NCI-H2196 (cell line): Measurements from ENCODE around the gene CHAF1A.

Source experiments
- DNase-seq: peaks from one replicate; lab custom pipeline; 2025; ENCODE audit not compliant: unreplicated experiment; lab: John Stamatoyannopoulos, UW

Gene CHAF1A

GRCh38 chr19:4376991-4377781 is 25.3 kb upstream of the CHAF1A start:
- DNase-seq = no peak

- DNase-seq = no peak
Observed at GRCh38 chr19:4378886-4379285, 23.6 kb upstream of the CHAF1A start.

GRCh38 chr19:4379383-4380253 is 22.8 kb upstream of the CHAF1A start:
- DNase-seq = peak; percentile 35

- DNase-seq = no peak
Observed at GRCh38 chr19:4380254-4380727, 22.1 kb upstream of the CHAF1A start.

GRCh38 chr19:4385291-4386040 is 17.0 kb upstream of the CHAF1A start:
- DNase-seq = no peak

GRCh38 chr19:4386041-4386782 is 16.2 kb upstream of the CHAF1A start:
- DNase-seq = no peak

- no peak for DNase-seq
Observed at GRCh38 chr19:4388337-4389063, 13.9 kb upstream of the CHAF1A start.

- DNase-seq = no peak
Observed at GRCh38 chr19:4389064-4389375, 13.4 kb upstream of the CHAF1A start.

GRCh38 chr19:4389511-4390016 is 12.9 kb upstream of the CHAF1A start:
- DNase-seq = no peak

GRCh38 chr19:4390017-4390566 is 12.3 kb upstream of the CHAF1A start:
- no peak for DNase-seq

- no peak for DNase-seq
Observed at GRCh38 chr19:4390567-4391305, 11.7 kb upstream of the CHAF1A start.

- DNase-seq = no peak
Observed at GRCh38 chr19:4391306-4391693, 11.1 kb upstream of the CHAF1A start.

- DNase-seq = no peak
Observed at GRCh38 chr19:4391701-4392483, 10.5 kb upstream of the CHAF1A start.

GRCh38 chr19:4393947-4394590 is 8.4 kb upstream of the CHAF1A start:
- DNase-seq = no peak

GRCh38 chr19:4396949-4397783 is 5.3 kb upstream of the CHAF1A start:
- DNase-seq = no peak

GRCh38 chr19:4399812-4400134 is 2.7 kb upstream of the CHAF1A start:
- peak; percentile 21 for DNase-seq
